ENCODE measurements around the gene NEK4. TPM values are rescaled to one million over a fixed set of nuclear protein-coding genes. Genes with fewer than 3 reads are reported as not detected.

Gene NEK4
- total RNA-seq, result 11.4 TPM

- Histone ChIP-seq H3K36me3 (peaks cover 0 to 12% of the 10 kb centered on the region in 2 donors), H3K9me3 (no peaks in the 10 kb centered on the region), H3K27ac (peak within 1 kb of the TSS; percentile 53 to 63), H3K27me3 (no peaks in the 10 kb centered on the region), H3K4me1 (peaks cover 7 to 8% of the 10 kb centered on the region in 2 donors), H3K4me3 (peak within 1 kb of the TSS; percentile 90 to 92)
- TF ChIP-seq CTCF (IDR thresholded peaks at IDR 0.05), result peak; percentile 5 to 23 (median 8)
- intact Hi-C loops (cut with DNase I), result loop anchor here (2.0 to 5.0 kb wide), 2 partner anchors 62 to 126 kb away; partner anchors contain the start of genes ITIH4 and STIMATE
- DNase-seq (ENCODE audit: low spot score in 2 of 2), result peak; percentile 55 to 94
Measured at GRCh38 chr3:52770496-52771333, at the start of gene NEK4. TSS of gene NEK4 (minus strand) at chr3:52770940. CDS start at chr3:52770746, 194 bp downstream.

- intact Hi-C loops (cut with DNase I), result no loop called here
- no peak for TF ChIP-seq CTCF (IDR thresholded peaks at IDR 0.05)
- Histone ChIP-seq H3K27me3 (no peaks in the 10 kb centered on the region), H3K4me3 (no peak overlapping the region), H3K36me3 (peaks cover 15 to 36% of the 10 kb centered on the region in 2 donors), H3K27ac (no peak overlapping the region), H3K9me3 (no peaks in the 10 kb centered on the region), H3K4me1 (no peaks in the 10 kb centered on the region)
- no peak for DNase-seq (ENCODE audit: low spot score in 2 of 2)
Measured at GRCh38 chr3:52819936-52820335, 49.2 kb upstream of the NEK4 start.

GRCh38 chr3:52817860-52818259, 47.1 kb upstream of the NEK4 start:
- intact Hi-C loops (cut with DNase I), result no loop called here
- Histone ChIP-seq H3K27me3 (no peaks in the 10 kb centered on the region), H3K4me1 (no peaks in the 10 kb centered on the region), H3K9me3 (no peaks in the 10 kb centered on the region), H3K27ac (no peak overlapping the region), H3K36me3 (peaks cover 3 to 16% of the 10 kb centered on the region in 2 donors), H3K4me3 (no peak overlapping the region)
- TF ChIP-seq CTCF (IDR thresholded peaks at IDR 0.05), result no peak
- no peak for DNase-seq (ENCODE audit: low spot score in 2 of 2)

- intact Hi-C loops (cut with DNase I), result no loop called here
Measured at GRCh38 chr3:52817221-52817620, 46.5 kb upstream of the NEK4 start.

GRCh38 chr3:52816654-52817053, 45.9 kb upstream of the NEK4 start:
- Histone ChIP-seq H3K36me3 (peaks cover 0 to 14% of the 10 kb centered on the region in 2 donors), H3K9me3 (no peaks in the 10 kb centered on the region)
- no peak for TF ChIP-seq CTCF (IDR thresholded peaks at IDR 0.05)

More at GRCh38 chr3:52817221-52817620, 46.5 kb upstream of the NEK4 start:
- DNase-seq (ENCODE audit: low spot score in 2 of 2), result no peak
- Histone ChIP-seq H3K27ac (no peak overlapping the region), H3K36me3 (peaks cover 0 to 14% of the 10 kb centered on the region in 2 donors), H3K27me3 (no peaks in the 10 kb centered on the region), H3K4me3 (no peak overlapping the region), H3K9me3 (no peaks in the 10 kb centered on the region), H3K4me1 (no peaks in the 10 kb centered on the region)
- TF ChIP-seq CTCF (IDR thresholded peaks at IDR 0.05), result no peak

More at GRCh38 chr3:52816654-52817053, 45.9 kb upstream of the NEK4 start:
- Histone ChIP-seq H3K27ac (no peak overlapping the region), H3K4me1 (no peaks in the 10 kb centered on the region), H3K27me3 (no peaks in the 10 kb centered on the region), H3K4me3 (no peak overlapping the region)
- intact Hi-C loops (cut with DNase I), result no loop called here
- DNase-seq (ENCODE audit: low spot score in 2 of 2), result no peak

All from ascending aorta (tissue), 2 donors.